ENCODE results near the gene TSKU. TPM values are rescaled to one million over a fixed set of nuclear protein-coding genes. Genes with fewer than 3 reads are reported as not detected.

Gene TSKU
- total RNA-seq, 1 donor from 2014 or later = 57.9 TPM

DNA sequence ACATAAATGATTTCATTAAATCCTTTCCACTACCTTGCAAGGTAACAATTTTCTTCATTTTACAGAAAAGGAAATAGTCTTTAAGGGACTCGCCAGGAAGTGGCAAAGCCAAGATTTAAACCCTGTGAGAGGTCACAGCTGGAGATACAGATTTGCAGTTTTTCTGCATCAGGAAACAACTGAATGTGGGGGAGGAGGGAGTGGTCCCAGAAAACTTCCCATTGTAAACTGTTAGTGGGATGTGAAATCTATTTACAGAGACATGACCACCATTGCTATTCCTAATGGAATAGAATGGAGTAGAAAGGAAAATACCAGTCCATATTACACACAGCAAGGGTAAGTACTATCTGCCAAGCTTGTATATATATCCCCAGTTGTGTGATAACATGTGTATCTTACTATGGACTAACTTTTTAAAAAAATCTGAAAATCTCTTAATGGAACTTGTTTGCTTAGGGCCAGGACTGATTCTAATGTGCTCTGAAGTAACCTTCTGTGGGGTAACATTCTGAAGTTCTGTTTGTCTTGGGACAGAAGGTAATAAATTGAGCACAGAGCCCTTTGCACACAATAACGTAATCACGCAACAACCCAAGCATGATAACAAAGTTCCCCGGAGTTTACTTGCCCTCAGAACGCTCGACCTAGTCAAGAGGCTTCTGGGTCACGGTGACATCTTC lies 10.9 kb upstream of the TSKU start:
- Histone ChIP-seq H3K4me2 (ENCODE audit: low read length) (no peak overlapping the region), H2AFZ (ENCODE audit: low read depth, low read length) (no peak overlapping the region), H4K20me1 (ENCODE audit: insufficient read depth, low read length) (no peaks in the 10 kb centered on the region), H3K79me2 (ENCODE audit: insufficient read depth, low read length) (no peaks in the 10 kb centered on the region), H3K9ac (ENCODE audit: low read length) (no peak overlapping the region), H3K27ac (ENCODE audit: low read depth, low read length) (no peak overlapping the region), H3K4me3 (ENCODE audit: insufficient read depth, low read depth, low read length) (no peak overlapping the region), H3K36me3 (ENCODE audit: insufficient read depth, low read length) (no peaks in the 10 kb centered on the region), H3K9me3 (ENCODE audit: insufficient read depth, low read depth, low read length) (peaks cover 1% of the 10 kb centered on the region), H3K4me1 (ENCODE audit: insufficient read depth, low read length) (peaks cover 45% of the 10 kb centered on the region), H3K27me3 (ENCODE audit: insufficient read depth, low read length) (no peaks in the 10 kb centered on the region)
- H3K27ac Mint-ChIP-seq (ENCODE audit: unreplicated experiment) = peak overlapping the region; percentile 29
- peaks cover 15% of the 10 kb centered on the region for H3K9me3 Mint-ChIP-seq (ENCODE audit: unreplicated experiment)
- no peak overlapping the region for H3K4me3 Mint-ChIP-seq (ENCODE audit: unreplicated experiment)
- TF ChIP-seq EZH2 (IDR thresholded peaks at IDR 0.05; ENCODE audit: insufficient read depth, low read length) = no peak
- TF ChIP-seq, protein P1, sequence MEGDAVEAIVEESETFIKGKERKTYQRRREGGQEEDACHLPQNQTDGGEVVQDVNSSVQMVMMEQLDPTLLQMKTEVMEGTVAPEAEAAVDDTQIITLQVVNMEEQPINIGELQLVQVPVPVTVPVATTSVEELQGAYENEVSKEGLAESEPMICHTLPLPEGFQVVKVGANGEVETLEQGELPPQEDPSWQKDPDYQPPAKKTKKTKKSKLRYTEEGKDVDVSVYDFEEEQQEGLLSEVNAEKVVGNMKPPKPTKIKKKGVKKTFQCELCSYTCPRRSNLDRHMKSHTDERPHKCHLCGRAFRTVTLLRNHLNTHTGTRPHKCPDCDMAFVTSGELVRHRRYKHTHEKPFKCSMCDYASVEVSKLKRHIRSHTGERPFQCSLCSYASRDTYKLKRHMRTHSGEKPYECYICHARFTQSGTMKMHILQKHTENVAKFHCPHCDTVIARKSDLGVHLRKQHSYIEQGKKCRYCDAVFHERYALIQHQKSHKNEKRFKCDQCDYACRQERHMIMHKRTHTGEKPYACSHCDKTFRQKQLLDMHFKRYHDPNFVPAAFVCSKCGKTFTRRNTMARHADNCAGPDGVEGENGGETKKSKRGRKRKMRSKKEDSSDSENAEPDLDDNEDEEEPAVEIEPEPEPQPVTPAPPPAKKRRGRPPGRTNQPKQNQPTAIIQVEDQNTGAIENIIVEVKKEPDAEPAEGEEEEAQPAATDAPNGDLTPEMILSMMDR (IDR thresholded peaks at IDR 0.05; ENCODE audit: insufficient read depth, low read depth, low read length) = no peak
- peaks cover 3% of the 10 kb centered on the region for H3K27me3 Mint-ChIP-seq (ENCODE audit: low read depth, unreplicated experiment)
- FAIRE-seq (no peak), DNase-seq (ENCODE audit: low read depth) (no peak)
- peaks cover 40% of the 10 kb centered on the region for H3K4me1 Mint-ChIP-seq (ENCODE audit: low read depth, unreplicated experiment)
- peaks cover 11% of the 10 kb centered on the region for H3K36me3 Mint-ChIP-seq (ENCODE audit: low read depth, unreplicated experiment)

DNA sequence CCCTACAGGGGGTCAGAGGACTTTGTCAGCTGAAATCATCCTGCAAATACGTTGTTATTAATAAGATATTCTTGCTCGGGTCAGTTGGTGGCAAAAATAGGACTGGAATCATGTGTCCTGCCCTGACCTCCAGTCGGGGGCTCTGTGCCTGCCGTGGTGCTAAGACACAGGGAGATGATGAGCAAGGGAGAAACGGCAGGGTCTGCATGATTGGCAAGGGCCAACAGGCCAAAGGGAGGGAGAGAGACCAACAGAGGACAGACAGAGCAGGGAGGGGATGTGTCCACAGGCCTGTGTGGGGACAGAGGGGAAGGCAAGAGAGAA lies 10.4 kb upstream of the TSKU start:
- Histone ChIP-seq H4K20me1 (ENCODE audit: insufficient read depth, low read length) (no peaks in the 10 kb centered on the region), H3K9me3 (ENCODE audit: insufficient read depth, low read depth, low read length) (peaks cover 2% of the 10 kb centered on the region), H3K27ac (ENCODE audit: low read depth, low read length) (no peak overlapping the region), H3K79me2 (ENCODE audit: insufficient read depth, low read length) (no peaks in the 10 kb centered on the region), H3K36me3 (ENCODE audit: insufficient read depth, low read length) (no peaks in the 10 kb centered on the region), H2AFZ (ENCODE audit: low read depth, low read length) (no peak overlapping the region), H3K4me2 (ENCODE audit: low read length) (no peak overlapping the region), H3K27me3 (ENCODE audit: insufficient read depth, low read length) (no peaks in the 10 kb centered on the region), H3K4me3 (ENCODE audit: insufficient read depth, low read depth, low read length) (no peak overlapping the region), H3K9ac (ENCODE audit: low read length) (no peak overlapping the region), H3K4me1 (ENCODE audit: insufficient read depth, low read length) (peaks cover 44% of the 10 kb centered on the region)
- DNase-seq (ENCODE audit: low read depth) (no peak), FAIRE-seq (no peak)
- Mint-ChIP-seq H3K36me3 (ENCODE audit: low read depth, unreplicated experiment) (peaks cover 14% of the 10 kb centered on the region), H3K27me3 (ENCODE audit: low read depth, unreplicated experiment) (no peaks in the 10 kb centered on the region), H3K4me1 (ENCODE audit: low read depth, unreplicated experiment) (peaks cover 35% of the 10 kb centered on the region), H3K4me3 (ENCODE audit: unreplicated experiment) (no peak overlapping the region), H3K9me3 (ENCODE audit: unreplicated experiment) (peaks cover 20% of the 10 kb centered on the region), H3K27ac (ENCODE audit: unreplicated experiment) (no peak overlapping the region)
- TF ChIP-seq, protein P1 (IDR thresholded peaks at IDR 0.05; ENCODE audit: insufficient read depth, low read depth, low read length) = no peak
- TF ChIP-seq EZH2 (IDR thresholded peaks at IDR 0.05; ENCODE audit: insufficient read depth, low read length) = no peak

GRCh38 chr11:76773921-76774361 lies 9.2 kb upstream of the TSKU start:
- FAIRE-seq = no peak
- no peak for DNase-seq (ENCODE audit: low read depth)
- TF ChIP-seq, protein P1 (IDR thresholded peaks at IDR 0.05; ENCODE audit: insufficient read depth, low read depth, low read length) = no peak
- TF ChIP-seq EZH2 (IDR thresholded peaks at IDR 0.05; ENCODE audit: insufficient read depth, low read length) = no peak
- H4K20me1 ChIP-seq (ENCODE audit: insufficient read depth, low read length) = no peaks in the 10 kb centered on the region
- peaks cover 27% of the 10 kb centered on the region for H3K4me1 Mint-ChIP-seq (ENCODE audit: low read depth, unreplicated experiment)
- H3K4me1 ChIP-seq (ENCODE audit: insufficient read depth, low read length) = peaks cover 33% of the 10 kb centered on the region
- H3K79me2 ChIP-seq (ENCODE audit: insufficient read depth, low read length) = no peaks in the 10 kb centered on the region
- H3K36me3 Mint-ChIP-seq (ENCODE audit: low read depth, unreplicated experiment) = peaks cover 20% of the 10 kb centered on the region
- H3K27me3 ChIP-seq (ENCODE audit: insufficient read depth, low read length) = no peaks in the 10 kb centered on the region
- H3K9me3 ChIP-seq (ENCODE audit: insufficient read depth, low read depth, low read length) = peaks cover 2% of the 10 kb centered on the region
- H3K27ac ChIP-seq (ENCODE audit: low read depth, low read length) = no peak overlapping the region
- H2AFZ ChIP-seq (ENCODE audit: low read depth, low read length) = no peak overlapping the region
- no peak overlapping the region for H3K9ac ChIP-seq (ENCODE audit: low read length)
- H3K4me2 ChIP-seq (ENCODE audit: low read length) = no peak overlapping the region
- H3K27me3 Mint-ChIP-seq (ENCODE audit: low read depth, unreplicated experiment) = peaks cover 4% of the 10 kb centered on the region
- H3K36me3 ChIP-seq (ENCODE audit: insufficient read depth, low read length) = no peaks in the 10 kb centered on the region
- H3K9me3 Mint-ChIP-seq (ENCODE audit: unreplicated experiment) = peaks cover 27% of the 10 kb centered on the region
- H3K4me3 ChIP-seq (ENCODE audit: insufficient read depth, low read depth, low read length) = no peak overlapping the region
- no peak overlapping the region for H3K27ac Mint-ChIP-seq (ENCODE audit: unreplicated experiment)
- H3K4me3 Mint-ChIP-seq (ENCODE audit: unreplicated experiment) = no peak overlapping the region
